ENCODE results near the gene ESAM. TPM values are rescaled to one million over a fixed set of nuclear protein-coding genes. Genes with fewer than 3 reads are reported as not detected.

The ESAM gene
- total and polyA plus RNA-seq, 10 of the 15 experiments (the other 5 are each of a cell fraction or from before 2014, with no cell fraction given) = 2.7 to 43.6 (median 19.5) TPM

- no peak for TF ChIP-seq SMC3 (IDR thresholded peaks at IDR 0.05; ENCODE audit: borderline replicate concordance, low read length)
- TF ChIP-seq RBBP5 (conservative IDR thresholded peaks at IDR 0.05) = no peak
- no peak for TF ChIP-seq ZNF274 (IDR thresholded peaks at IDR 0.05; ENCODE audit: insufficient read depth, insufficient read length)
- in situ Hi-C loops (cut with MboI) (no loop called here), intact Hi-C loops (cut with micrococcal nuclease; ENCODE audit: unreplicated experiment) (no loop called here)
- H3K27ac ChIP-seq (ENCODE audit: control insufficient read depth, insufficient read depth) = no peak overlapping the region
- H3K4me1 ChIP-seq (ENCODE audit: control insufficient read depth, insufficient read depth, low read length) = peaks cover 10% of the 10 kb centered on the region
- H2AFZ ChIP-seq (ENCODE audit: control insufficient read depth, low read depth, low read length) = no peak overlapping the region
- peaks cover 2 to 3% of the 10 kb centered on the region in 2 experiments; a peak in 1 of 4 replicates for H3K27me3 ChIP-seq (replicated peaks in 1 of 2; ENCODE audit: control insufficient read depth in 2 of 2, insufficient read depth in 2 of 2, low read length in 1 of 2)
- H3K4me3 ChIP-seq = no peak overlapping the region
- no TSS peak for BruUV-seq (replicated peaks)
- ATAC-seq (no peak), DNase-seq (ENCODE audit: low read depth, low spot score) (no peak), FAIRE-seq (no peak)
- H3K79me2 ChIP-seq (ENCODE audit: control insufficient read depth, insufficient read depth, low read length) = no peaks in the 10 kb centered on the region
- CTCF ChIA-PET = interaction anchor here (0.5 to 3.6 kb wide), 4 partner anchors 9 to 66 kb away, joined by 3 to 9 read pairs (median 6); no protein-coding TSS in a partner anchor
- H4K20me1 ChIP-seq (ENCODE audit: control insufficient read depth, insufficient read depth) = no peaks in the 10 kb centered on the region
- H3K36me3 ChIP-seq (ENCODE audit: control insufficient read depth in 2 of 2, insufficient read depth in 2 of 2, low read length in 1 of 2) = no peaks in the 10 kb centered on the region
- 14% methylated on average over 3 of the region's 3 CpGs for WGBS (ENCODE audit: insufficient coverage, insufficient replicate concordance, low lambda C conversion rate, missing lambda C conversion rate)
- no peaks in the 10 kb centered on the region for H3K9me3 ChIP-seq (replicated peaks; ENCODE audit: control insufficient read depth, insufficient read depth, low read length)
- no peak overlapping the region for H3K4me2 ChIP-seq (ENCODE audit: control insufficient read depth, insufficient read depth)
- RAD21 ChIA-PET (ENCODE audit: unreplicated experiment) = no interaction called here
- H3K9ac ChIP-seq (ENCODE audit: control insufficient read depth, insufficient read depth, low read length) = no peak overlapping the region
- POLR2A ChIA-PET = no interaction called here
- SMC1A ChIA-PET (ENCODE audit: uncharacterized antibody, unreplicated experiment) = interaction anchor here (1.1 kb wide), 1 partner anchor 27 kb away, joined by 3 read pairs; no protein-coding TSS in a partner anchor
These were observed 25.4 kb downstream of the ESAM start for GRCh38 chr11:124736736-124737135.

- ATAC-seq = no peak
- no peaks in the 10 kb centered on the region for H3K36me3 ChIP-seq (ENCODE audit: control insufficient read depth in 2 of 2, insufficient read depth in 2 of 2, low read length in 1 of 2)
- ChIA-PET POLR2A (interaction anchor here (0.6 kb wide), 1 partner anchor 66 kb away, joined by 5 read pairs; no protein-coding TSS in a partner anchor), CTCF (interaction anchor here (1.0 to 3.3 kb wide), 3 partner anchors 8 to 14 kb away, joined by 3 to 13 read pairs (median 6); partner anchors contain the start of gene NRGN), SMC1A (ENCODE audit: uncharacterized antibody, unreplicated experiment) (interaction anchor here (0.7 to 1.0 kb wide), 3 partner anchors 12 to 63 kb away, joined by 3 read pairs; no protein-coding TSS in a partner anchor), RAD21 (ENCODE audit: unreplicated experiment) (no interaction called here)
- no peaks in the 10 kb centered on the region for H4K20me1 ChIP-seq (ENCODE audit: control insufficient read depth, insufficient read depth)
- H3K27me3 ChIP-seq (replicated peaks in 1 of 2; ENCODE audit: control insufficient read depth in 2 of 2, insufficient read depth in 2 of 2, low read length in 1 of 2) = peaks cover 0 to 3% of the 10 kb centered on the region in 2 experiments; a peak in 1 of 4 replicates
- no peak for TF ChIP-seq IKZF1 (conservative IDR thresholded peaks at IDR 0.05)
- no peak for TF ChIP-seq ZSCAN29 (IDR thresholded peaks at IDR 0.05)
- no peak for TF ChIP-seq ATF2 (IDR thresholded peaks at IDR 0.05; ENCODE audit: low read length)
- TF ChIP-seq SRF (IDR thresholded peaks at IDR 0.05; ENCODE audit: low read depth in 2 of 2, low read length in 2 of 2) = no peak
- no peak for TF ChIP-seq STAT3 (IDR thresholded peaks at IDR 0.05; ENCODE audit: low read depth, low read length)
- TF ChIP-seq EP300 (IDR thresholded peaks at IDR 0.05; ENCODE audit: borderline replicate concordance in 1 of 2, control insufficient read depth in 1 of 2, low read depth in 2 of 2, low read length in 2 of 2) = no peak
- TF ChIP-seq ZBTB33 (IDR thresholded peaks at IDR 0.05) = no peak
- no peak for TF ChIP-seq YBX1 (IDR thresholded peaks at IDR 0.05)
- no peak for TF ChIP-seq MEF2A (IDR thresholded peaks at IDR 0.05; ENCODE audit: insufficient read depth, low read depth, low read length)
- TF ChIP-seq ZZZ3 (IDR thresholded peaks at IDR 0.05; ENCODE audit: control insufficient read depth, insufficient read length, low read depth) = no peak
- TF ChIP-seq BMI1 (IDR thresholded peaks at IDR 0.05; ENCODE audit: borderline replicate concordance) = no peak
- H2AFZ ChIP-seq (ENCODE audit: control insufficient read depth, low read depth, low read length) = no peak overlapping the region
- intact Hi-C loops (cut with micrococcal nuclease; ENCODE audit: unreplicated experiment) = no loop called here
- no peaks in the 10 kb centered on the region for H3K4me1 ChIP-seq (ENCODE audit: control insufficient read depth, insufficient read depth, low read length)
- FAIRE-seq = no peak
- H3K4me3 ChIP-seq = no peak overlapping the region
- H3K9me3 ChIP-seq (replicated peaks; ENCODE audit: control insufficient read depth, insufficient read depth, low read length) = no peaks in the 10 kb centered on the region
- H3K9ac ChIP-seq (ENCODE audit: control insufficient read depth, insufficient read depth, low read length) = no peak overlapping the region
- BruUV-seq (replicated peaks) = no TSS peak
- no peak overlapping the region for H3K27ac ChIP-seq (ENCODE audit: control insufficient read depth, insufficient read depth)
- no peaks in the 10 kb centered on the region for H3K79me2 ChIP-seq (ENCODE audit: control insufficient read depth, insufficient read depth, low read length)
- H3K4me2 ChIP-seq (ENCODE audit: control insufficient read depth, insufficient read depth) = no peak overlapping the region
- in situ Hi-C loops (cut with MboI) = no loop called here
- 70% methylated on average over 4 of the region's 4 CpGs for WGBS (ENCODE audit: insufficient coverage, insufficient replicate concordance, low lambda C conversion rate, missing lambda C conversion rate)
- DNase-seq (ENCODE audit: low read depth, low spot score) = no peak
These were observed 29.9 kb downstream of the ESAM start for GRCh38 chr11:124732230-124732629.

Measured in GM12878 (cell line).